ENCODE results near the gene STK10. TPM values are rescaled to one million over a fixed set of nuclear protein-coding genes. Genes with fewer than 3 reads are reported as not detected.

The STK10 gene
- total and polyA plus RNA-seq, 2 donors from 2014 or later: 7.2 to 42.8 TPM

DNA sequence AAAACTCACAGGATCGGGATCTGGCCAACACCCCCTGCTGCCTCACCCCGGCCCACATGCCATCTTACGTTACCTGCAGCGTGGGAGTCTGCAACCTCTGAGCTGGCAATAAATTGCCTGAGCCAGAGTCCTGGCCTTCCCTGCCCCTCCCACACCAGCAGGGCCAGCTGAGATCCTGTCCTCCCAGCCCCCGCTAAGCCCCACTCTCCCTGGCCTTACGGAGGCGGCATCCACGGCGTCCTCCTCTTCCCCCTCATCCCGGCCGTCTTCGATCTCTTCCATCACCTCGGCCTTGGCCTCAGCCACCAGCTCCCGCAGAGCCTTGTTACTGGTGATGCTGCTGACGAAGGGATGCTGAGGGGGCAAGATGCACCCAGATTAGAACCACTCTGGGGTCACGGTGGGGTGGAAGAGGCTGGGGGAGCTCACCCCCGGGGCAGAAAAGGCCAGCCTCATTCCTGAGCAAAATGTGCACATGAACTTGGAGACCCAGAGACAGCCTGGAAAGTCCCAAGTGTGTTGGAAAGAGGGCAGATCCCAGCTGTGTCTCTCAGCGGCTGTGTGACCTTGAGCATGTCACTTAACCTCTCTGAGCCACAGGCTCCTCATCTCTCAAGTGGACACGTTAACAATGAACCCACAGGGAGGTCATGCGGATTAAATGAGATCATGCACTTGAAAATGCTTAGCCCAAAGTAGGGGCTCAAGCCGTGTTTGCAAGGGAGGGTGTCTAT is 91.7 kb downstream of the STK10 start:
- TF ChIP-seq, protein P1, sequence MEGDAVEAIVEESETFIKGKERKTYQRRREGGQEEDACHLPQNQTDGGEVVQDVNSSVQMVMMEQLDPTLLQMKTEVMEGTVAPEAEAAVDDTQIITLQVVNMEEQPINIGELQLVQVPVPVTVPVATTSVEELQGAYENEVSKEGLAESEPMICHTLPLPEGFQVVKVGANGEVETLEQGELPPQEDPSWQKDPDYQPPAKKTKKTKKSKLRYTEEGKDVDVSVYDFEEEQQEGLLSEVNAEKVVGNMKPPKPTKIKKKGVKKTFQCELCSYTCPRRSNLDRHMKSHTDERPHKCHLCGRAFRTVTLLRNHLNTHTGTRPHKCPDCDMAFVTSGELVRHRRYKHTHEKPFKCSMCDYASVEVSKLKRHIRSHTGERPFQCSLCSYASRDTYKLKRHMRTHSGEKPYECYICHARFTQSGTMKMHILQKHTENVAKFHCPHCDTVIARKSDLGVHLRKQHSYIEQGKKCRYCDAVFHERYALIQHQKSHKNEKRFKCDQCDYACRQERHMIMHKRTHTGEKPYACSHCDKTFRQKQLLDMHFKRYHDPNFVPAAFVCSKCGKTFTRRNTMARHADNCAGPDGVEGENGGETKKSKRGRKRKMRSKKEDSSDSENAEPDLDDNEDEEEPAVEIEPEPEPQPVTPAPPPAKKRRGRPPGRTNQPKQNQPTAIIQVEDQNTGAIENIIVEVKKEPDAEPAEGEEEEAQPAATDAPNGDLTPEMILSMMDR (IDR thresholded peaks at IDR 0.05; ENCODE audit: borderline replicate concordance, extremely low read depth, insufficient read depth): no peak
- Histone ChIP-seq H3K9ac (ENCODE audit: low read length in 3 of 3) (no peak overlapping the region), H3K4me1 (ENCODE audit: control insufficient read depth in 2 of 3, insufficient read depth in 2 of 3, low read depth in 1 of 3, low read length in 3 of 3) (peaks cover 0 to 4% (median 4%) of the 10 kb centered on the region in 3 donors), H3K27ac (ENCODE audit: low read depth in 2 of 2, low read length in 2 of 2) (no peak overlapping the region), H3K27me3 (ENCODE audit: control insufficient read depth, insufficient read depth, low read length) (no peaks in the 10 kb centered on the region), H3K36me3 (ENCODE audit: control insufficient read depth in 2 of 3, insufficient read depth in 3 of 3, low read length in 3 of 3) (no peaks in the 10 kb centered on the region), H3K4me3 (ENCODE audit: low read length in 3 of 3) (no peak overlapping the region), H3K9me3 (ENCODE audit: control insufficient read depth in 2 of 3, insufficient read depth in 1 of 3, low read length in 3 of 3) (no peaks in the 10 kb centered on the region)
- peak in 4 of 5 donors; percentile 70 to 81 (median 74) for DNase-seq
- intact Hi-C loops (cut with DNase I): no loop called here
- no peak for FAIRE-seq

DNA sequence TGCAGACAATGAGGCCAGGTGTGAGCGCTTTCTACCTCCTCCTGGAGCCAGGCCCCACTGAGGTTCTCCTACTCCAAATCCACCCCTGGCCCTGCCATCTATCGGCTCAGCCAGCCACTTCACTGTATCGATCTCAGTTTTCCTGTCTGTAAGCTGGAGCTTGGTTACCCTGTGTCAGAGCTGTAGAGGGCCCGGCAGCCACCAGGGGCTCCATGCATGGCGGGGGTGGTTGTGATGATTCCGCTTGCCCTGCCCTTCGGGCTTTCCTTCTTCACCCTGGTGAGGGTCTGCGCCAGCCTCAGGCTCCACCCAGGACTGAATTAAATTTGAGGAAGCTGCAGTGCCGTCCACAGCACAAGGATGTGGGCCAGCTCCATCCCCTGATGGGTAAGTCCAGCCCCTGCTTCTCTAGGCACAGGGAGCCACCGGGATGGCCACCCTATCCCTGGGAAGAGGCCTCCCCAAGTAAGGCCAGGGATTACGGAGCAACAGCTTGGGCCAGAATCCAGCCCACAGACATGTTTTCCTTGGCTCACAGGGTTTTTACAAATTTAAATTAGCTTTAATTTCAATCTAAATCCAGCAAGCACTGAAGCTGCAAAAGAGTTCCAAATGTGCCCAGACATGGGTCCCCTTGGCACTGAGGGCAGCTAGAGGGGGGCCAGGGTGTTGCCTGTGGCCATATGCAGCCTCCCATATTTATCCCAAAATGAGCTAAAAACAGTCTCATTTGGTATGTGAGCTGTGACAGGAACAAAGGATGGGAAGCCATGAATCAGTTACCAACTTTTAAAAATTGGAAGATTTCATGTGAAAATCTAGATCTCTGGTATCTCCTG is 92.4 kb downstream of the STK10 start:
- H3K9ac ChIP-seq (ENCODE audit: low read length in 3 of 3): no peak overlapping the region
- no peaks in the 10 kb centered on the region for H3K9me3 ChIP-seq (ENCODE audit: control insufficient read depth in 2 of 3, insufficient read depth in 1 of 3, low read length in 3 of 3)
- no peaks in the 10 kb centered on the region for H3K36me3 ChIP-seq (ENCODE audit: control insufficient read depth in 2 of 3, insufficient read depth in 3 of 3, low read length in 3 of 3)
- no peak overlapping the region for H3K4me3 ChIP-seq (ENCODE audit: low read length in 3 of 3)
- DNase-seq (no peak), FAIRE-seq (no peak)
- TF ChIP-seq, protein P1 (IDR thresholded peaks at IDR 0.05; ENCODE audit: borderline replicate concordance, extremely low read depth, insufficient read depth): no peak
- peaks cover 0 to 4% (median 4%) of the 10 kb centered on the region in 3 donors for H3K4me1 ChIP-seq (ENCODE audit: control insufficient read depth in 2 of 3, insufficient read depth in 2 of 3, low read depth in 1 of 3, low read length in 3 of 3)
- intact Hi-C loops (cut with DNase I): no loop called here
- H3K27me3 ChIP-seq (ENCODE audit: control insufficient read depth, insufficient read depth, low read length): no peaks in the 10 kb centered on the region
- H3K27ac ChIP-seq (ENCODE audit: low read depth in 2 of 2, low read length in 2 of 2): peak overlapping the region in 1 of 2 donors; percentile 51

- Histone ChIP-seq H3K4me3 (ENCODE audit: low read length in 3 of 3) (no peak overlapping the region), H3K9ac (ENCODE audit: low read length in 3 of 3) (no peak overlapping the region), H3K36me3 (ENCODE audit: control insufficient read depth in 2 of 3, insufficient read depth in 3 of 3, low read length in 3 of 3) (no peaks in the 10 kb centered on the region), H3K9me3 (ENCODE audit: control insufficient read depth in 2 of 3, insufficient read depth in 1 of 3, low read length in 3 of 3) (no peaks in the 10 kb centered on the region), H3K4me1 (ENCODE audit: control insufficient read depth in 2 of 3, insufficient read depth in 2 of 3, low read depth in 1 of 3, low read length in 3 of 3) (peaks cover 0 to 4% (median 4%) of the 10 kb centered on the region in 3 donors), H3K27me3 (ENCODE audit: control insufficient read depth, insufficient read depth, low read length) (no peaks in the 10 kb centered on the region), H3K27ac (ENCODE audit: low read depth in 2 of 2, low read length in 2 of 2) (no peak overlapping the region)
- intact Hi-C loops (cut with DNase I): no loop called here
- FAIRE-seq (no peak), DNase-seq (peak in 1 of 5 donors; percentile 83)
- TF ChIP-seq, protein P1 (IDR thresholded peaks at IDR 0.05; ENCODE audit: borderline replicate concordance, extremely low read depth, insufficient read depth): no peak
Observed at GRCh38 chr5:172093965-172094364, 94.1 kb downstream of the STK10 start.
